ENCODE results near the gene SLC39A5.

Gene SLC39A5

DNA sequence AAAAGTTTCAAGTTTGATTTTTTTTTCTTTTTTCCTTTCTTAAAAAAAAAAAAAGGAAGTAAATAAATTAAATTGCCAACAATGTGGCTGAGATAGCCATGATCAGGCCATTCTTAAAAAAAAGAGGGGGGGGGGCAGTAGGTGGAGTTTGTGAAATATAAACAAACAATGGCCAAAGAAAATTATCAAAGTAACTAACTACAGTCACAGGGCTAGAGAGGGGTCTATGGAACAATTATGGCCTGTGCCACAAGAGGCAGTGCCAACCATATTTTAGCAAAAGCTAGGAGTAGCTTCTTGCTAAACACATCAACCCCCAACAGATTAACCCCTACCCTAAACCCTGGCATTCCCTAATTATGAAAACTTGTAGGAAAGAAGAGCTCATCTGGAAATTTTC, 24.4 kb upstream of the SLC39A5 start:
- TF ChIP-seq, protein P1, sequence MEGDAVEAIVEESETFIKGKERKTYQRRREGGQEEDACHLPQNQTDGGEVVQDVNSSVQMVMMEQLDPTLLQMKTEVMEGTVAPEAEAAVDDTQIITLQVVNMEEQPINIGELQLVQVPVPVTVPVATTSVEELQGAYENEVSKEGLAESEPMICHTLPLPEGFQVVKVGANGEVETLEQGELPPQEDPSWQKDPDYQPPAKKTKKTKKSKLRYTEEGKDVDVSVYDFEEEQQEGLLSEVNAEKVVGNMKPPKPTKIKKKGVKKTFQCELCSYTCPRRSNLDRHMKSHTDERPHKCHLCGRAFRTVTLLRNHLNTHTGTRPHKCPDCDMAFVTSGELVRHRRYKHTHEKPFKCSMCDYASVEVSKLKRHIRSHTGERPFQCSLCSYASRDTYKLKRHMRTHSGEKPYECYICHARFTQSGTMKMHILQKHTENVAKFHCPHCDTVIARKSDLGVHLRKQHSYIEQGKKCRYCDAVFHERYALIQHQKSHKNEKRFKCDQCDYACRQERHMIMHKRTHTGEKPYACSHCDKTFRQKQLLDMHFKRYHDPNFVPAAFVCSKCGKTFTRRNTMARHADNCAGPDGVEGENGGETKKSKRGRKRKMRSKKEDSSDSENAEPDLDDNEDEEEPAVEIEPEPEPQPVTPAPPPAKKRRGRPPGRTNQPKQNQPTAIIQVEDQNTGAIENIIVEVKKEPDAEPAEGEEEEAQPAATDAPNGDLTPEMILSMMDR (IDR thresholded peaks at IDR 0.05), result no peak

DNA sequence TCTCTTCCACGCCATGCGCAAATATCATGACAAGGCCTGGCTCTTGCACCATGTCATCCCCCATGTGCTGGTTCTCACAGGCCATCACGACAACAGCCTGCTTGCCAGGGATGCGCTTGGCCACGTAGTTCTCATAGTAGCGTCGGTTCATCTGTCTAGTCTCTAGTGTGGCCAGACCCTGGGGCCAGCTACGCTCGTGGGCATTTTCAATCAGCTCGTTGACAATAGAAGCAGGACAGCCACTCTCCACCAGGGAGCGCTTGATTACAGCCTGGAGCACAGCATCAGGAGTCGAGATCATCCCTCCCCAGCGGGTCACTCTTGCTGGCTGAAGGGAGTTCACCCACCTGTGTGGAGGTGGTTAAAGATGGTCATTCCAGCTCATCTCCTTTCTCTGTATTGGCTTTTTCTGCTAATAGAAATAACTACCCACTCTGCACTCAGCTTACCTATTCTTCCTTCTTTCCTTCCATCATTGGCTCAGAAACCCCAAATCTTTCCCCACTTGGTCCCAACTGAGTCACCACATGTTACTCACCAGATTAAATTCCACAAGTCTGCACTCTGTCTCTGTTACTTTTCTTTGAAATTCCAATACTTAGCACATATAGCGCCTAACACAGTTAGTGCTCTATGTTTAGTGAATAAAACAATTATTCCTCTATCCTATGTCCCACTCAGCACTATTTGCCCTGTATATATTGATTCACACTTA, 23.2 kb upstream of the SLC39A5 start:
- TF ChIP-seq, protein P1 (IDR thresholded peaks at IDR 0.05), result peak; percentile 48

DNA sequence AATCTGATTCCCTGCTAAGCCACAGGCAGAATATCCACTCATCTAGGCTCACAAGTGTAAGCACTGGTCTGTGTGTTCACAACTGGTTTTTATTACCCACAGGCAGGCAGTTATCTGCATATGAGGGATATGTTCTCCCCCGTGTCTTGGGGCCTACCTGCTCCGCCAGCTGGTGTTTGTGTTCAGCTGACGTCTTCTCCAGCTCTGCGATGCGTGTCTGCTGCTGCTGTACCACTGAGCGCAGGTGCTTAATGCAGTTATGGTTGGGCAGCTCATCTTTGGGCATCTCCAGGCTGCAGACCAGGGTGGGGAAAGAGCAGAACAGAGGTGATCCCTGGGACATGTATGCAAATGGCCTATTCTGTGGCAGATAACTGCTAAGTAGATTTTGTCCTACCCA, 21.8 kb upstream of the SLC39A5 start:
- TF ChIP-seq, protein P1 (IDR thresholded peaks at IDR 0.05), result no peak

DNA sequence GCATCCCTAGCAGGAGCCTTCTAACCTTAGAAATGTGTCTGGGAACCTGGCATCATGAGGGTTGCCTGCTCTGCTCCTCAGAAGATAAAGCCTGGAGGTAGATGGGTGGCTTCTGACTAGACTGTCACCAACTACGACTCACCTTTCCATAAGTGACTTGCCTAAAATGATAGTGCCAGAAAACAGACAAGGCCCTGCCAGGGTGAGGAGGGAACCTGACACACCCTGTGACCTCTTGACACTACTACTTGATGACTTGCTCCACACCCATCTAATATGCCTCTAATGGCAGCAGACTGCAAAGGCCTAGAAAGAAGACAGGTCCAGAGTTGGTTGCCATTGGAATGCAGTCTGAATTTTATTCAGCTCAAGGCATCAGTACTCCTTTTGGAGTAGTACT, 17.5 kb upstream of the SLC39A5 start:
- TF ChIP-seq, protein P1 (IDR thresholded peaks at IDR 0.05), result no peak

DNA sequence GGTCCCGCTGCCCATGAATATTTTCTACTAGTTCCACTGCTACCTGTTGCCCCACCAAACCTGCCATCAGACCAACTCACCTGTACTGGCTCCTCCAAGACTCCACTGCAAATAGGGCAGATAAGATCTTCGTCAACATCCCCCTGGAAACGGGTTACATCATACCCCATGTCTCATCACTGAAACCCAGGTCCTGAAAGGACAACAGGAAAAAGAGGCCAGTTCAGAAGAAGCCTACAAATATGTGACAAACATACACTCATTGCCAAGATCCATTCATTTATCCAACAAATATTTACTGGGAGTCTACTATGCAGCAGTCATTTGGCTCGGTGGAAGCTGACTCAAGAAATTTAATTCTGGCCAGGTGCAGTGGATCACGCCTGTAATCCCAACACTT, 16.0 kb upstream of the SLC39A5 start:
- TF ChIP-seq, protein P1 (IDR thresholded peaks at IDR 0.05), result no peak

DNA sequence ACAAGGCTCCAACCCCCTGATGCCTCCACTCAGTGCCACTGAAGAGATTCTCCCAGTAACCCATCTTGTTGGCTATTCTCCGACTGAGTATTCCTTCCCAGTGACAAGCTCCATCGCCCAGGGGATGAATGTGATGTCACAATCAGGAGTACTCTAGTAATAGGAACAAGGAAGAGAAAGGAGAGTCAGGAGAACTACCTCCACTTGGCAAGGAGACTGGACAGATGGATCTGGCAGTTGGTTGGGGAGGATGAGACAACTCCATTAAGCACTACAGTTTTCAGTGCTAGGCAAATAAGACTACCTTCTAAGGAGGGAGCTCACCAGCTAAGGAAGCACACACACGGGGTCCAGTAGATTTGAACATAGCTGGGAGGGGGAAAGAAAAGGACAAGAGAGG, 13.4 kb upstream of the SLC39A5 start:
- TF ChIP-seq, protein P1 (IDR thresholded peaks at IDR 0.05), result no peak

DNA sequence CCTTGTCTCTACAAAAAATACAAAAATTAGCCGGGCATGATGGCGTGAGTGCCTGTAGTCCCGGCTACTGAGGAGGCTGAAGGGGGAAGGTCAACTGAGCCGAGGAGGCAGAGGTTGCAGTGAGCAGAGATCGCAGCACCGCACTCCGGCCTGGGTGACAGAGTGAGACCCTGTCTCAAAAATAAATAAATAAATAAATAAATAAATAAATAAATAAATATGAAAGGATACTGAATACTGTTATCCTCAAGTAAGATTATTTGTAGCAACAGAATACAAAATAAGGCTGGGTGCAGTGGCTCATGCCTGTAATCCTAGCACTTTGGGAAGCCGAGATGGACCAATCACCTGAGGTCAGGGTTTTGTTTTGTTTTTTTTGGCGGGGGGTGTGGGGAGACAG, 10.0 kb upstream of the SLC39A5 start:
- TF ChIP-seq, protein P1 (IDR thresholded peaks at IDR 0.05), result no peak
